Subcutaneous abdominal adipose tissue (tissue), 5 donors: ENCODE measurements around the gene ECE2.

Source experiments
- H3K27ac ChIP-seq: one replicate; pipeline ENCODE4 v1.7.0; 2013; ENCODE audit warnings: low read depth, mild to moderate bottlenecking, inconsistent platforms, low read length, moderate library complexity
- H3K27me3 ChIP-seq, 5 donors: one replicate each; pipeline ENCODE4 v1.7.0; 2013; ENCODE audit warnings: low read length in 5 of 5, inconsistent platforms in 1 of 5; ENCODE audit not compliant: control insufficient read depth in 5 of 5, insufficient read depth in 4 of 5
- H3K36me3 ChIP-seq, 5 donors: one replicate each; pipeline ENCODE4 v1.7.0; 2013; ENCODE audit warnings: low read length in 5 of 5; ENCODE audit not compliant: control insufficient read depth in 5 of 5, insufficient read depth in 5 of 5
- H3K4me1 ChIP-seq, 5 donors: one replicate each; pipeline ENCODE4 v1.7.0; 2013; ENCODE audit warnings: low read length in 5 of 5, mild to moderate bottlenecking in 3 of 5, moderate library complexity in 1 of 5; ENCODE audit not compliant: control insufficient read depth in 5 of 5, insufficient read depth in 5 of 5
- H3K4me3 ChIP-seq, 5 donors: one replicate each; pipeline ENCODE4 v1.7.0; 2013; ENCODE audit warnings: low read length in 5 of 5, low read depth in 1 of 5
- H3K9ac ChIP-seq, 5 donors: one replicate each; pipeline ENCODE4 v1.7.0; 2013; ENCODE audit warnings: low read length in 5 of 5, mild to moderate bottlenecking in 4 of 5, moderate library complexity in 3 of 5
- H3K9me3 ChIP-seq, 5 donors: one replicate each; pipeline ENCODE4 v1.7.0; 2013; ENCODE audit warnings: low read length in 5 of 5; ENCODE audit not compliant: control insufficient read depth in 5 of 5
- donor health status: healthy.
- donor health status: healthy.
- donor health status: healthy.
- donor health status: healthy.
- donor health status: healthy.

ECE2 gene

GRCh38 chr3:184240384-184241140, 35.3 kb upstream of the ECE2 start:
- no peak overlapping the region for H3K27ac ChIP-seq
- H3K27me3 ChIP-seq, result peaks cover 3 to 8% (median 7%) of the 10 kb centered on the region in 5 donors
- H3K9me3 ChIP-seq, result no peaks in the 10 kb centered on the region
- no peak overlapping the region for H3K9ac ChIP-seq
- H3K36me3 ChIP-seq, result peaks cover 3 to 39% (median 35%) of the 10 kb centered on the region in 5 donors
- H3K4me3 ChIP-seq, result no peak overlapping the region
- H3K4me1 ChIP-seq, result peaks cover 0 to 9% (median 3%) of the 10 kb centered on the region in 5 donors

- H3K9ac ChIP-seq, result no peak overlapping the region
- peaks cover 3 to 41% (median 37%) of the 10 kb centered on the region in 5 donors for H3K36me3 ChIP-seq
- H3K27ac ChIP-seq, result no peak overlapping the region
- no peaks in the 10 kb centered on the region for H3K9me3 ChIP-seq
- peaks cover 0 to 9% (median 3%) of the 10 kb centered on the region in 5 donors for H3K4me1 ChIP-seq
- no peak overlapping the region for H3K4me3 ChIP-seq
- peaks cover 3 to 8% (median 7%) of the 10 kb centered on the region in 5 donors for H3K27me3 ChIP-seq
Observed at GRCh38 chr3:184241141-184241446, 34.7 kb upstream of the ECE2 start.

GRCh38 chr3:184241447-184242296, 34.1 kb upstream of the ECE2 start:
- Histone ChIP-seq H3K4me3 (no peak overlapping the region), H3K9ac (no peak overlapping the region), H3K4me1 (peaks cover 0 to 9% (median 3%) of the 10 kb centered on the region in 5 donors), H3K36me3 (peaks cover 3 to 41% (median 37%) of the 10 kb centered on the region in 5 donors), H3K9me3 (no peaks in the 10 kb centered on the region), H3K27me3 (peaks cover 3 to 7% (median 5%) of the 10 kb centered on the region in 5 donors), H3K27ac (no peak overlapping the region)

- peaks cover 0 to 9% (median 3%) of the 10 kb centered on the region in 5 donors for H3K4me1 ChIP-seq
- H3K9ac ChIP-seq, result no peak overlapping the region
- peaks cover 0 to 4% (median 2%) of the 10 kb centered on the region in 5 donors for H3K27me3 ChIP-seq
- no peaks in the 10 kb centered on the region for H3K9me3 ChIP-seq
- H3K36me3 ChIP-seq, result peaks cover 3 to 41% (median 37%) of the 10 kb centered on the region in 5 donors
- no peak overlapping the region for H3K4me3 ChIP-seq
- no peak overlapping the region for H3K27ac ChIP-seq
Observed at GRCh38 chr3:184242297-184242685, 33.5 kb upstream of the ECE2 start.

GRCh38 chr3:184248454-184249411, 27.1 kb upstream of the ECE2 start, which contains the start of gene ALG3:
Gene ALG3 (minus strand): TSS chr3:184248962. CDS start chr3:184248940, 22 bp downstream.
- Histone ChIP-seq H3K9ac (peak within 1 kb of the TSS; percentile 86 to 96 (median 94)), H3K9me3 (no peaks in the 10 kb centered on the region), H3K36me3 (peaks cover 0 to 20% (median 20%) of the 10 kb centered on the region in 5 donors), H3K4me1 (peaks cover 4 to 27% (median 21%) of the 10 kb centered on the region in 5 donors), H3K27ac (peak within 1 kb of the TSS; percentile 89), H3K4me3 (peak within 1 kb of the TSS; percentile 77 to 99 (median 97)), H3K27me3 (no peaks in the 10 kb centered on the region)

- peaks cover 4 to 27% (median 21%) of the 10 kb centered on the region in 5 donors for H3K4me1 ChIP-seq
- H3K36me3 ChIP-seq, result peaks cover 0 to 12% (median 11%) of the 10 kb centered on the region in 5 donors
- H3K27ac ChIP-seq, result peak within 1 kb of the TSS; percentile 89
- no peaks in the 10 kb centered on the region for H3K9me3 ChIP-seq
- H3K9ac ChIP-seq, result peak within 1 kb of the TSS; percentile 86 to 96 (median 94)
- no peaks in the 10 kb centered on the region for H3K27me3 ChIP-seq
- peak within 1 kb of the TSS; percentile 77 to 99 (median 97) for H3K4me3 ChIP-seq
Observed at GRCh38 chr3:184249412-184250166, 26.2 kb upstream of the ECE2 start, which contains the start of gene EEF1AKMT4. Gene EEF1AKMT4 (plus strand): TSS chr3:184249672. CDS start chr3:184249695, 23 bp downstream.

GRCh38 chr3:184250167-184250828, 25.5 kb upstream of the ECE2 start:
- peak overlapping the region in 4 of 5 donors; percentile 84 to 94 (median 87) for H3K9ac ChIP-seq
- H3K27ac ChIP-seq, result peak overlapping the region; percentile 89
- H3K27me3 ChIP-seq, result no peaks in the 10 kb centered on the region
- peaks cover 4 to 27% (median 21%) of the 10 kb centered on the region in 5 donors for H3K4me1 ChIP-seq
- H3K4me3 ChIP-seq, result peak overlapping the region; percentile 77 to 98 (median 95)
- H3K36me3 ChIP-seq, result peaks cover 0 to 5% (median 4%) of the 10 kb centered on the region in 5 donors
- no peaks in the 10 kb centered on the region for H3K9me3 ChIP-seq

- peaks cover 0 to 9% (median 8%) of the 10 kb centered on the region in 5 donors for H3K4me1 ChIP-seq
- peaks cover 9 to 18% (median 14%) of the 10 kb centered on the region in 5 donors for H3K27me3 ChIP-seq
- no peaks in the 10 kb centered on the region for H3K36me3 ChIP-seq
Observed at GRCh38 chr3:184255291-184256039, 20.4 kb upstream of the ECE2 start.

More at GRCh38 chr3:184255291-184256039, 20.4 kb upstream of the ECE2 start:
- no peak overlapping the region for H3K9ac ChIP-seq
- no peak overlapping the region for H3K4me3 ChIP-seq
- no peaks in the 10 kb centered on the region for H3K9me3 ChIP-seq
- no peak overlapping the region for H3K27ac ChIP-seq
